HG02970 (cell line): ENCODE results near the gene NFKB1.
"Not testable (repeated sequence)": the region's sequence is repeated elsewhere in the genome, so short reads cannot be mapped to it uniquely, and the experiment has no call there.

Source experiments
- ATAC-seq: cut with Tn5 transposase; IDR thresholded peaks from one replicate; pipeline ENCODE4 v1.9.1; 2021; ENCODE audit warnings: mild to moderate bottlenecking, moderate library complexity, moderate number of reproducible peaks; ENCODE audit not compliant: unreplicated experiment, low FRiP score

Gene NFKB1

GRCh38 chr4:102593147-102593546 lies 92.0 kb downstream of the NFKB1 start:
- ATAC-seq, result no peak

GRCh38 chr4:102594000-102594399 lies 92.8 kb downstream of the NFKB1 start:
- no peak for ATAC-seq

- ATAC-seq, result no peak
Measured at GRCh38 chr4:102596532-102596931, 95.4 kb downstream of the NFKB1 start.

DNA sequence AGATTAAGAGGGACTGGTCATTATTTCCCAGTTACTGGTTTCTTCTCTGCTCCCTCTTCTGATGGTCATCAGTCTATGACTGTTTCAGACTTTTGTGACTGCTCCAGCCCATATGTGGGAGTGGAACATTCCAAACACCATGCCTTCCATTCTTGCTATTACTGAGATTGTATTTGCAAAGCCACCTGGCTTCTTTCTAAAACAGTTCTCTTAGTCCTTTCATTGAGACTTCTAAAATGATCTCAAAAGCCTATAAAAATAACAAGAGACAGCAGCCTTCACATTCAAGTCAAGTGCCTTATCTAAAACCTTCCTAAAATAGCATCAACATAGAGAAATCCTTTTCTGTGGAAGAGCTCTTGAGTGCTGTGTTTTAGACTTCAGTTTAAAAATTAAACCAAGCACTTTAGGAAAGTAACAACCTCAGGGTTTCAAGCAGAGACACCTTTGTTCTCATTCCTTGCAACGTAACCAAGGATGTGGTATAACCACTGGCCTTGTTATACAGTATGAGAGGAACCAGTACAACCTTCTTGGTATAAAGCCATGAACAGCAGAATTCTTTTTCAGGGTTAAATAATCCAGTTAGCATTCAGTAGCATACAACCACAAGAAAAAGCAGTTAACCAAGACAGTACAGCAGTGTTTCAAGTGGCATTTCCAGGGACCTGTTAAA lies 97.1 kb downstream of the NFKB1 start:
- no peak for ATAC-seq

DNA sequence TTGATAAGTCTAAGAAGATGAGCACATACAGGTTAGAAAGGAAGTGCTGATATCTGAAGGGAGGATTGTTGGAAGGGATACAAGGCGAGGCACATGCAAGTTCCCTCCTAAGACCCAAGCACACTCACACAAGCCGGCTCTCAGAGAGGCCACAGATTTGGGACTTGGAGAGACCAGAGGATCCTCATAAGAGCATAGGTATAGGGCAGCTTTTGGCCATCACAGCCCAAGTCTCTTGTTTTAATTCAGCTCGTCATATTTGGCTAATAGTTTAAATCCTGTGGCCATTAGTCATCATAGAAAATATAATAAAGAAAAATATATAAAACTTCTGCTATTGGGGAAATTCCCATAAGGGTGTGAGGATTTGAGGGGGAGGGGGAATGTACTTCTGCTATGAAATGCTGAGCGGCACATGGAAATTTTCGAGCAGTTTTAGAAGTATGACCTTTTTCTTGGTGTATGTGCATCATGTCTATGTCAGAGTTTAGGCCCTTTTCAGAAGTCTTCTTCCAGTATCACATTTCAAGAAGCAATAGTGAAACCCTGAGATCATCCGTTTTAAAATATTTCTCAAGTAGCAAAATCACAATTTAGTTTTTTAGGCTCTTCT lies 97.7 kb downstream of the NFKB1 start:
- no peak for ATAC-seq

GRCh38 chr4:102599455-102599854 lies 98.3 kb downstream of the NFKB1 start:
- ATAC-seq, result no peak

DNA sequence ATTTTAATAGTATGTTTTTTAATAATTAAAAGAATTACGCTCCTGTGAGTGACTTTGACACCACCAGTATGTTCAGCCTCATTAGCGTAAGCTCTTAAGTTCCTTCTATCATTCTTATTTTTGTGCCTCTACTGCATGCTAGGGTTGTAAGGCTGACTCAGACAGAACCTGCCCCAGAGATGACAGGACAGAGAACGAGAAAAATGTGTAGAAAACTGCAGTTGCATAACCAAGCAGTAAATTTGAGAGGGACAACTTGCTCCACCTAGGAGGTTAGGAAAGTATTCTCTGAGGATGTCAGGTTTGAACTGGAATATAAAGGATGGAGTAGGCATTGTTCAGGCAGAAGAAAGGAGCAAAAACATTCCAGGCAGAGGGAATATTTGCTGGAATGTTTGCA lies 98.7 kb downstream of the NFKB1 start:
- no peak for ATAC-seq

DNA sequence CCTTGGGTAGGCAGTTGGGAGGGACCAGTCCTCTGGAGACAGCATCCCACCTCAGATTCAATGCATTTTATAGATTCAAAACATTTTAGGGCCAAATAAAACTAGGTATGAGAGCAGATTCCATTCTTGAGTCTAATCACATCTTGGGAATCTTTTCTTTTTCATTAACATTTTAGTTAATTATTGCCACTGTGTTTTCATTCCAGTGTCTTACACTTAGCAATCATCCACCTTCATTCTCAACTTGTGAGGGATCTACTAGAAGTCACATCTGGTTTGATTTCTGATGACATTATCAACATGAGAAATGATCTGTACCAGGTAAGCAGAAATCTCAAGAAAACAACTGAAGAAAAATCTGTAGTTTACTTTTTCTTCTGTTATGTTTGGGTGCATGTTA lies 99.5 kb downstream of the NFKB1 start:
- ATAC-seq, result no peak

DNA sequence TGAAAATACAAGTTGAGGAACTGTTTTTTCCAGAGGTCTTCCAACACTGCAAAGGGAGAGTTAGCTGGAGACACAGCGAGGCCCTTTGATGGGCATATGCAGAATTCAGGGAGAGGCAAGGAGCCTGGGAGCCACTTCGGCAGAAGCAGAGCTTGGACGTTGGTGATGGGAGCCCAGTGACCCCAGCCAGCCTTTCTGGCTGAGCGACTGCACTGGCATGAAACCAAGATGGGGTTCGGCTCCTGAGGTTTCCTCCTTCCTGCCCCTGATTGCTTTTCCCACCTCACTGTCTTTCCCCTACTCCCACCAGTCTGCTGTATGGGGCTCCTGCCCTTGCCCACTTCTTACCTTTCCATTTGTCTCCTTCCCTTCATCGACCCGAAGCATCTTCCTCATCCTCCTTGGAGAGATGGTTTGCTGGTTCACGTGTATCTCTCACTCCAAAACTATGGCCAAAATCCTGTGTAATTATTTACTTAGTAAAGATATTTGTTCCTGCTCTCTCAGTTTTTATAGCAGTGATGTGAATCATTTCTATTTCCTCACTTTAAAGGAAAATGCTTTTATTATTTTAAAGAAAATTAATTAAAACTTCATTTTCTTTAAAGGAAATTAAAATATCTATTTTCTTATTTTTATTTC lies 100.5 kb downstream of the NFKB1 start:
- ATAC-seq, result no peak

DNA sequence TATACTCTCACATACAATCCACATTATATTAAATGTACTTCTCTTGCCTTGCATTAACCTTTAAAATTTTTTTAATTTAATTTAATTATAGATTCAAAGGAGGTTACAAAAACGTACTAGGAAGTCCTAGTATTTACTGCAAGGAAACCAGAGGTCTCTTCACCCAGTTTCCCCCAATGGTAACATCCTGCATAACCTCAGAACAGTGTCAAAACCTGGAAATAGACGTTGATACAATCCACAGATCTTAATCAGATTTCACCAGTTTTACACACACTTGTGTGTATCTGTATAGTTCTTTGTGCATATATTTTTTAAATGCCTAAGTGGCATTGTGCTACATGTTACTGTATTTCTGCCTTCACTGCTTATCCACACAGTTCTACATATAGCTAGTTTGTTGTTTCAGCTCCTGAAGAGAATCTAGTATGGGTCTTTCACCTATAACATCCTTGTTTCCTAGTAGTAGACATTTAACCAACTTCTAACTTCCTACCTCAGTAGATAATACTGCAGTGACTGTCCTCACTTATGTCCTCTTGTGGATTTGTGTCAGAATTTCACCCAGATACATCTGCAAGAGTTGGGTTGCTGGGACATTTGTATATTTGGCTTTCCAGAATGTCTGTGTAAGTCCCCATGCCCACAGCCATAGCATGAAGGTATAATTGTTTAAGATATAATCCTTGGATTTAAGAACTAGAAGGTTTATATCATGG lies 103.2 kb downstream of the NFKB1 start:
- no peak for ATAC-seq

DNA sequence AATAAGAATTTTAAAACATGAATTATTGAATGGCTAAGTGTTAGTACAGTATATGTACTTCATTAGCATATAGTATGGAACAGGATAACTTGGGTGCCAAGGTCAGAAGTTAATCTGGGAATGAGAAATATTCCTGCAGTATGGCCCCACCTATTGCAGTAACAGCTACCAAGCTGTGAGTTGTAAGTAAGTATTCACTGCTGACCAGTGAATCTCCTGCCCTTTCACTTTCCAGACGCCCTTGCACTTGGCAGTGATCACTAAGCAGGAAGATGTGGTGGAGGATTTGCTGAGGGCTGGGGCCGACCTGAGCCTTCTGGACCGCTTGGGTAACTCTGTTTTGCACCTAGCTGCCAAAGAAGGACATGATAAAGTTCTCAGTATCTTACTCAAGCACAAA lies 105.1 kb downstream of the NFKB1 start:
- ATAC-seq, result no peak

GRCh38 chr4:102606846-102607450 lies 105.8 kb downstream of the NFKB1 start:
- ATAC-seq, result no peak

- no peak for ATAC-seq
Measured at GRCh38 chr4:102608190-102608589, 107.0 kb downstream of the NFKB1 start.

- no peak for ATAC-seq
Measured at GRCh38 chr4:102610007-102610406, 108.8 kb downstream of the NFKB1 start.

DNA sequence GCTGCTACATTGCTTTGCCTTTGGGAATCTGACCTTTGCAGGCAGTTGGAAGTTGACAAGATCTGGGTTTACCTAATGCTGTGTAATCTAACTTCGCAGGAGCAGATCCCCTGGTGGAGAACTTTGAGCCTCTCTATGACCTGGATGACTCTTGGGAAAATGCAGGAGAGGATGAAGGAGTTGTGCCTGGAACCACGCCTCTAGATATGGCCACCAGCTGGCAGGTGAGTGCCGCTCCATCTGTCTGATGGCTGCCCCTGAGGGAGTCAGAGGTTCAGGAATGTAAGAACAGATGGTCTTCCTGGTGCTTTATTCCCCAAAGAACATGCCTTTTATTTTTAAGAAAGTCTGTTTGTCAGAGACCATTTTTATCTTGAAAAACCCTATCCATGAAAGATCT lies 109.3 kb downstream of the NFKB1 start:
- no peak for ATAC-seq

GRCh38 chr4:102612210-102612609 lies 111.1 kb downstream of the NFKB1 start:
- no peak for ATAC-seq

GRCh38 chr4:102612824-102613366 lies 111.7 kb downstream of the NFKB1 start:
- no peak for ATAC-seq

GRCh38 chr4:102614801-102615200 lies 113.6 kb downstream of the NFKB1 start:
- no peak for ATAC-seq

DNA sequence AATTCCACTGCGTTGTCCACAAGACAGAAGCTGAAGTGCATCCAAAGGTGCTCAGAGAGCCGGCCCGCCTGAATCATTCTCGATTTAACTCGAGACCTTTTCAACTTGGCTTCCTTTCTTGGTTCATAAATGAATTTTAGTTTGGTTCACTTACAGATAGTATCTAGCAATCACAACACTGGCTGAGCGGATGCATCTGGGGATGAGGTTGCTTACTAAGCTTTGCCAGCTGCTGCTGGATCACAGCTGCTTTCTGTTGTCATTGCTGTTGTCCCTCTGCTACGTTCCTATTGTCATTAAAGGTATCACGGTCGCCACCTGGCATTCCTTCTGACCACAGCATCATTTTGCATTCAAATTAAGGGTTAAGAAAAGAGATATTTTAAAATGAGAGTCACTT lies 115.5 kb downstream of the NFKB1 start:
- ATAC-seq, result no peak

GRCh38 chr4:102619021-102619420 lies 117.9 kb downstream of the NFKB1 start:
- not testable (repeated sequence) for ATAC-seq
